H1 (cell line): ENCODE data around the gene AGRN. TPM values are rescaled to one million over a fixed set of nuclear protein-coding genes. Genes with fewer than 3 reads are reported as not detected.

Experiments used
- CTCF ChIA-PET: fragments of 300-600 bp; sonication (Branson Sonifier 250); formaldehyde crosslinking; loops from one replicate; lab custom pipeline; 2021; ENCODE audit not compliant: partially characterized antibody; lab: Charles Lee
- POLR2A ChIA-PET: fragments of 300-600 bp; sonication (Branson Sonifier 250); formaldehyde crosslinking; loops from one replicate; lab custom pipeline; 2021; ENCODE audit warnings: inconsistent platforms; ENCODE audit not compliant: partially characterized antibody; lab: Charles Lee
- DNase-seq, 2 experiments: peaks; one replicate each; pipeline versions ENCODE4 v3.0.0 to v3.0.0-alpha.2; 2010 to 2022; ENCODE audit warnings: low spot score in 2 of 2, low read depth in 1 of 2, mixed read lengths in 1 of 2
- FAIRE-seq: peaks from 2 replicates; lab custom pipeline; 2011; peaks lifted over from hg19 to GRCh38; lab: Jason Lieb, UNC
- H2AFZ ChIP-seq: 2 replicates; pipeline ENCODE4 v1.8.1; 2012; ENCODE audit warnings: low read length, inconsistent platforms
- H2AK5ac ChIP-seq: 2 replicates; pipeline ENCODE4 v1.6.1; 2013; ENCODE audit warnings: low read depth, low read length
- H2BK120ac ChIP-seq: replicated peaks from 2 replicates; pipeline ENCODE3; 2013; ENCODE audit warnings: low read depth, low read length, inconsistent platforms
- H2BK12ac ChIP-seq: 2 replicates; pipeline ENCODE4 v1.6.1; 2013; ENCODE audit warnings: low read depth, low read length
- H2BK15ac ChIP-seq: 2 replicates; pipeline ENCODE4 v1.6.1; 2013; ENCODE audit warnings: low read length
- H2BK20ac ChIP-seq: 2 replicates; pipeline ENCODE4 v1.6.1; 2013; ENCODE audit warnings: low read length
- H2BK5ac ChIP-seq: 2 replicates; pipeline ENCODE4 v1.6.1; 2013; ENCODE audit warnings: low read depth, low read length
- H3K14ac ChIP-seq: 2 replicates; pipeline ENCODE4 v1.6.1; 2013; ENCODE audit warnings: inconsistent platforms; ENCODE audit not compliant: insufficient read length
- H3K18ac ChIP-seq: 2 replicates; pipeline ENCODE4 v1.6.1; 2013; ENCODE audit warnings: low read length; ENCODE audit errors: extremely low read depth
- H3K23ac ChIP-seq: 2 replicates; pipeline ENCODE4 v1.6.1; 2013; ENCODE audit warnings: inconsistent platforms; ENCODE audit not compliant: insufficient read length
- H3K23me2 ChIP-seq: 2 replicates; pipeline ENCODE4 v1.6.1; 2013; ENCODE audit warnings: low read depth, low read length
- H3K27ac ChIP-seq: 2 replicates; pipeline ENCODE4 v1.6.1; 2011; ENCODE audit warnings: low read depth, low read length, inconsistent platforms
- H3K27me3 ChIP-seq, 4 experiments: replicated peaks in 1 of 4; 1 replicate in 1 of 4; 2 replicates in 3 of 4; pipeline versions ENCODE4 v1.6.1 to v1.8.1; 2011 to 2013; ENCODE audit warnings: low read length in 3 of 4, mild to moderate bottlenecking in 3 of 4, inconsistent platforms in 2 of 4, mixed read lengths in 2 of 4, moderate library complexity in 1 of 4; ENCODE audit not compliant: control insufficient read depth in 3 of 4, insufficient read depth in 3 of 4; ENCODE audit errors: extremely low read depth in 1 of 4
- H3K36me3 ChIP-seq, 4 experiments: 2 replicates each; pipeline versions ENCODE4 v1.6.1 to v1.8.1; 2011 to 2013; ENCODE audit warnings: mild to moderate bottlenecking in 4 of 4, low read length in 3 of 4, moderate library complexity in 2 of 4, control low read depth in 1 of 4, inconsistent platforms in 1 of 4; ENCODE audit not compliant: insufficient read depth in 4 of 4, control insufficient read depth in 2 of 4
- H3K4ac ChIP-seq: replicated peaks from 2 replicates; pipeline ENCODE3; 2013; ENCODE audit warnings: low read length, low read depth, mixed read lengths, inconsistent platforms; ENCODE audit not compliant: insufficient read length
- H3K4me1 ChIP-seq, 4 experiments: replicated peaks in 1 of 4; 1 replicate in 1 of 4; 2 replicates in 3 of 4; pipeline versions ENCODE4 v1.6.1 to v1.8.1; 2011 to 2013; ENCODE audit warnings: low read length in 3 of 4, inconsistent platforms in 2 of 4, mixed read lengths in 1 of 4; ENCODE audit not compliant: insufficient read depth in 4 of 4, control insufficient read depth in 3 of 4
- H3K4me2 ChIP-seq, 2 experiments: 2 replicates each; pipeline versions ENCODE4 v1.6.1 to v1.8.1; 2011 to 2013; ENCODE audit warnings: low read depth in 2 of 2, low read length in 2 of 2, control low read depth in 1 of 2, inconsistent platforms in 1 of 2, mild to moderate bottlenecking in 1 of 2; ENCODE audit not compliant: insufficient read depth in 1 of 2
- H3K4me3 ChIP-seq, 4 experiments: fragments of 200-600, 300-600 bp in 1 of 4; sonication (generic), shearing (Covaris generic), sonication (Bioruptor Twin) in 1 of 4; 2 replicates each; pipeline versions ENCODE4 v1.5.1 to v1.8.1; 2011 to 2016; ENCODE audit warnings: low read length in 4 of 4, low read depth in 3 of 4, control low read depth in 2 of 4, inconsistent platforms in 2 of 4, mild to moderate bottlenecking in 2 of 4, mixed read lengths in 1 of 4, moderate library complexity in 1 of 4; ENCODE audit not compliant: insufficient read depth in 2 of 4; ENCODE audit errors: extremely low read depth in 1 of 4
- H3K56ac ChIP-seq: replicated peaks from 2 replicates; pipeline ENCODE3; 2013; ENCODE audit warnings: low read depth, mild to moderate bottlenecking, mixed read lengths, low read length, inconsistent platforms; ENCODE audit not compliant: insufficient read length
- H3K79me1 ChIP-seq: 2 replicates; pipeline ENCODE4 v1.6.1; 2013; ENCODE audit warnings: low read depth, low read length, control low read depth
- H3K79me2 ChIP-seq, 2 experiments: 2 replicates each; pipeline versions ENCODE4 v1.6.1 to v1.8.1; 2012 to 2013; ENCODE audit warnings: low read length in 2 of 2, mild to moderate bottlenecking in 2 of 2, inconsistent platforms in 1 of 2; ENCODE audit not compliant: insufficient read depth in 2 of 2, control insufficient read depth in 1 of 2
- H3K9ac ChIP-seq, 4 experiments: replicated peaks in 1 of 4; 1 replicate in 1 of 4; 2 replicates in 3 of 4; pipeline versions ENCODE4 v1.6.1 to v1.8.1; 2011 to 2013; ENCODE audit warnings: low read depth in 3 of 4, low read length in 3 of 4, control low read depth in 2 of 4, mild to moderate bottlenecking in 2 of 4, moderate library complexity in 2 of 4, inconsistent platforms in 1 of 4; ENCODE audit errors: extremely low read depth in 1 of 4
- H3K9me3 ChIP-seq, 2 experiments: 2 replicates each; pipeline versions ENCODE4 v1.6.1 to v1.8.1; 2012 to 2013; ENCODE audit warnings: mild to moderate bottlenecking in 2 of 2, moderate library complexity in 2 of 2, control low read depth in 1 of 2, inconsistent platforms in 1 of 2, low read depth in 1 of 2, low read length in 1 of 2, mixed read lengths in 1 of 2; ENCODE audit not compliant: insufficient read depth in 2 of 2
- H4K20me1 ChIP-seq, 2 experiments: replicated peaks in 1 of 2; 2 replicates each; pipeline versions ENCODE3 to v1.8.1; 2011 to 2013; ENCODE audit warnings: inconsistent platforms in 2 of 2, low read length in 2 of 2, mild to moderate bottlenecking in 1 of 2; ENCODE audit not compliant: insufficient read depth in 2 of 2, control insufficient read depth in 1 of 2
- H4K5ac ChIP-seq: 2 replicates; pipeline ENCODE4 v1.6.1; 2013; ENCODE audit warnings: low read length, low read depth, mixed read lengths, inconsistent platforms; ENCODE audit not compliant: insufficient read length
- H4K8ac ChIP-seq: 2 replicates; pipeline ENCODE4 v1.8.0; 2013; ENCODE audit warnings: mild to moderate bottlenecking, moderate library complexity, low read length, inconsistent platforms; ENCODE audit not compliant: insufficient read depth; ENCODE audit errors: extremely low read depth
- H4K91ac ChIP-seq: replicated peaks from 2 replicates; pipeline ENCODE3; 2013; ENCODE audit warnings: low read length, mixed read lengths, inconsistent platforms; ENCODE audit not compliant: insufficient read length
- ATF2 ChIP-seq: IDR thresholded peaks from 2 replicates; pipeline ENCODE4 v1.6.1; 2012; ENCODE audit warnings: low read length, inconsistent platforms
- BACH1 ChIP-seq: IDR thresholded peaks from 2 replicates; pipeline ENCODE4 v1.6.1; 2012; ENCODE audit warnings: low read length, improper control_type of control experiment
- BRCA1 ChIP-seq: IDR thresholded peaks from 2 replicates; pipeline ENCODE4 v1.6.1; 2012; ENCODE audit warnings: low read depth, low read length, improper control_type of control experiment
- CREB1 ChIP-seq: IDR thresholded peaks from 2 replicates; pipeline ENCODE4 v1.6.1; 2012; ENCODE audit warnings: inconsistent platforms
- JUN ChIP-seq: IDR thresholded peaks from 2 replicates; pipeline ENCODE4 v1.6.1; 2011; ENCODE audit warnings: low read depth, mild to moderate bottlenecking, improper control_type of control experiment, low read length
- JUND ChIP-seq: IDR thresholded peaks from 2 replicates; pipeline ENCODE4 v1.6.1; 2011; ENCODE audit warnings: mild to moderate bottlenecking, improper control_type of control experiment, low read length
- KDM1A ChIP-seq: fragments of 200-600, 300-600 bp; sonication (generic); IDR thresholded peaks from 2 replicates; pipeline ENCODE4 v1.7.1; 2016; ENCODE audit warnings: mild to moderate bottlenecking, low read length, borderline replicate concordance
- KDM5A ChIP-seq: fragments of 200-600 bp; IDR thresholded peaks from 2 replicates; pipeline ENCODE4 v1.7.1; 2012; ENCODE audit warnings: mild to moderate bottlenecking, low read length, inconsistent platforms, mixed read lengths
- POLR2A ChIP-seq, 2 experiments: IDR thresholded peaks; 1 replicate in 1 of 2; 2 replicates in 1 of 2; pipeline ENCODE4 v1.6.1; 2011; ENCODE audit warnings: low read depth in 2 of 2, low read length in 2 of 2, mild to moderate bottlenecking in 2 of 2; ENCODE audit errors: control extremely low read depth in 1 of 2
- ZNF274 ChIP-seq: IDR thresholded peaks from 2 replicates; pipeline ENCODE4 v1.7.0; 2012; ENCODE audit warnings: low read length, borderline replicate concordance; ENCODE audit errors: extremely low read depth
- WGBS, 2 experiments: shearing (Covaris generic) in 1 of 2; methylation state at CpG; one replicate each; pipeline versions ENCODE4 v1.1.6 to v1.1.7; 2013 to 2015; ENCODE audit warnings: low lambda C conversion rate in 2 of 2, mixed read lengths in 2 of 2, inconsistent platforms in 1 of 2, low coverage in 1 of 2, missing lambda C conversion rate in 1 of 2; ENCODE audit not compliant: insufficient replicate concordance in 2 of 2, insufficient coverage in 1 of 2, insufficient read length in 1 of 2; ENCODE audit errors: extremely low coverage in 1 of 2, missing lambda C conversion rate in 1 of 2; 5-methylcytosine and 5-hydroxymethylcytosine counted together
- polyA plus RNA-seq, 7 experiments: library from polyadenylated mRNA; depleted of rRNA in 3 of 7; stranded (reverse) in 5 of 7; unstranded in 2 of 7; fragments of >200 nt in 5 of 7; fragments of 200-250 nt in 2 of 7; gene quantifications; 1 replicate in 5 of 7; 2 replicates in 1 of 7; 4 replicates in 1 of 7; pipeline versions ENCODE4 v1.2.1 to v1.2.3, GENCODE V29; 2011 to 2013; ENCODE audit warnings: missing spikeins in 2 of 7, mixed read lengths in 2 of 7
- total RNA-seq: library from RNA; stranded (reverse); fragmentation: NEBNext Ultra II Directional; extraction: Animal tissue kit (Norgen Biotek cat#: 25700); gene quantifications from 2 replicates; pipeline ENCODE4 v1.2.1, GENCODE V29; 2021

AGRN gene
- total and polyA plus RNA-seq, 2 of the 8 experiments (the other 6 are each of a cell fraction or from before 2014, with no cell fraction given): 52.3 to 155 TPM

- Histone ChIP-seq H3K9me3 (no peaks in the 10 kb centered on the region; a peak in 1 of 4 replicates), H3K14ac (no peak overlapping the region), H3K79me2 (no peaks in the 10 kb centered on the region), H4K20me1 (peaks cover 0 to 6% of the 10 kb centered on the region in 2 experiments), H4K91ac (peak overlapping the region; percentile 65), H4K8ac (peak overlapping the region; percentile 95), H4K5ac (peak overlapping the region; percentile 78), H2BK5ac (peak overlapping the region; percentile 52), H3K4me1 (peaks cover 0 to 38% (median 20%) of the 10 kb centered on the region in 4 experiments; a peak in 6 of 7 replicates), H2BK120ac (peak overlapping the region; percentile 43), H2AK5ac (no peak overlapping the region; the same call in 1 of the 2 replicates), H2BK12ac (peak overlapping the region; percentile 92), H3K79me1 (no peaks in the 10 kb centered on the region), H3K23ac (no peak overlapping the region), H3K27me3 (peaks cover 47 to 88% (median 71%) of the 10 kb centered on the region in 4 experiments), H3K4me3 (peak overlapping the region; percentile 34 to 77 (median 48)), H3K18ac (peak overlapping the region; percentile 60), H2AFZ (no peak overlapping the region), H3K4ac (no peak overlapping the region), H2BK15ac (peak overlapping the region; percentile 16; the same call in 1 of the 2 replicates), H2BK20ac (0 out of 2 replicates have a peak overlapping the region, but pooled peaks have one; percentile 80), H3K4me2 (peak overlapping the region; percentile 56 to 71), H3K27ac (no peak overlapping the region), H3K56ac (no peak overlapping the region), H3K23me2 (peaks cover 13% of the 10 kb centered on the region; the same call in 1 of the 2 replicates), H3K9ac (peak overlapping the region in 1 of 4 experiments; percentile 47; a peak in 1 of 7 replicates), H3K36me3 (peaks cover 0 to 18% (median 0%) of the 10 kb centered on the region in 4 experiments; a peak in 1 of 8 replicates)
- no peak for FAIRE-seq
- POLR2A ChIA-PET: interaction anchor here (1.0 to 2.2 kb wide), 8 partner anchors 14 to 38 kb away, joined by 4 to 7 read pairs (median 5); no protein-coding TSS in a partner anchor
- 2% methylated on average over 38 of the region's 75 CpGs; no CpG with 5 or more reads in 1 of the 2 experiments for whole genome bisulfite sequencing, 2 experiments
- peak in 1 of 2 experiments; percentile 90 for DNase-seq
- CTCF ChIA-PET: interaction anchor here (0.7 to 4.7 kb wide), 7 partner anchors 15 to 77 kb away, joined by 3 to 60 read pairs (median 7); partner anchors contain the start of genes ISG15 and PERM1
- no peak for TF ChIP-seq POLR2A (IDR thresholded peaks at IDR 0.05; ENCODE audit: control extremely low read depth in 1 of 2, low read depth in 2 of 2, low read length in 2 of 2)
- TF ChIP-seq BRCA1: no peak
- TF ChIP-seq ZNF274: no peak
- peak; percentile 100 for TF ChIP-seq CREB1
- TF ChIP-seq KDM5A: no peak
- TF ChIP-seq KDM1A: peak; percentile 10; the same call in 1 of the 2 replicates
- peak; percentile 87 for TF ChIP-seq JUN
- TF ChIP-seq BACH1: 0 out of 2 replicates have a peak, but pooled peaks have one; percentile 18
- TF ChIP-seq ATF2: peak; percentile 99
- peak; percentile 99 for TF ChIP-seq JUND
Measured at GRCh38 chr1:1000357-1001056, 19.4 kb upstream of the AGRN start.
